Neutrophil (primary cell): ENCODE results near the gene AP2B1.

Source experiments
- H3K27ac ChIP-seq: fragments of 200-600 bp; sonication (generic); 2 replicates; pipeline ENCODE4 v1.5.1; 2016; ENCODE audit warnings: mild to moderate bottlenecking, moderate library complexity
- H3K27me3 ChIP-seq: fragments of 200-600 bp; sonication (generic); 2 replicates; pipeline ENCODE4 v1.6.0; 2016; ENCODE audit warnings: mild to moderate bottlenecking
- H3K36me3 ChIP-seq: fragments of 200-600 bp; sonication (generic); 2 replicates; pipeline ENCODE4 v1.5.1; 2017
- H3K4me1 ChIP-seq, 2 experiments: fragments of 200-600 bp in 1 of 2; sonication (generic) in 1 of 2; 1 replicate in 1 of 2; 2 replicates in 1 of 2; pipeline versions ENCODE4 v1.5.1 to v1.6.1; 2013 to 2016; ENCODE audit warnings: low read depth in 1 of 2, low read length in 1 of 2, mild to moderate bottlenecking in 1 of 2, moderate library complexity in 1 of 2; ENCODE audit not compliant: control insufficient read depth in 1 of 2, insufficient read depth in 1 of 2
- H3K4me3 ChIP-seq, 2 experiments: fragments of 200-600 bp in 1 of 2; sonication (generic) in 1 of 2; 1 replicate in 1 of 2; 2 replicates in 1 of 2; pipeline ENCODE4 v1.5.1; 2013 to 2016; ENCODE audit warnings: low read depth in 1 of 2, low read length in 1 of 2, mild to moderate bottlenecking in 1 of 2, moderate library complexity in 1 of 2
- H3K9me3 ChIP-seq: fragments of 200-600 bp; sonication (generic); 2 replicates; pipeline ENCODE4 v1.5.1; 2016
- TF ChIP-seq, protein P1 (sequence below): fragments of 200-600 bp; sonication (generic); IDR thresholded peaks from 2 replicates; pipeline ENCODE4 v1.5.1; 2016; ENCODE audit warnings: antibody characterized with exemption

Gene AP2B1

DNA sequence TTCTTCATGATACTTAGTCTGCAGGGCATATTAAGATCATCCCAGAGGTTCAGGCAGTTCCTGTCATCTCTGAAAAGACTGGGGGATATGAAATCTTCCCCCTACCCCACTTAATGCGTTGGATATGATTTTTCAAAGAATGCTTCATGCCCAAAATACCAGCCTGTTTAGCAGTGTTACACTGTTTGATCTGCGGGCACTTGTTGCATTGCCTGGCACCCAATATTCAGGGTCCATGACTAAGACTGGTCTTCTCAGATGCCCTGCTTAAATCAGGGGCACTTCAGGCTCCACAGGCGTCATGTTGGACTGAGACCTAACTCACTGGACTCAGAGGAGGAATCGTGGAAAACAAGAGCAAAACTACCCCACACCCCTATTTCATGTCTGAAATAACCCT lies 137.9 kb downstream of the AP2B1 start:
- H3K4me1 ChIP-seq: no peaks in the 10 kb centered on the region
- peaks cover 86% of the 10 kb centered on the region for H3K36me3 ChIP-seq
- no peak overlapping the region for H3K4me3 ChIP-seq
- no peak overlapping the region for H3K27ac ChIP-seq
- H3K27me3 ChIP-seq: peaks cover 8% of the 10 kb centered on the region
- no peaks in the 10 kb centered on the region for H3K9me3 ChIP-seq
- TF ChIP-seq, protein P1, sequence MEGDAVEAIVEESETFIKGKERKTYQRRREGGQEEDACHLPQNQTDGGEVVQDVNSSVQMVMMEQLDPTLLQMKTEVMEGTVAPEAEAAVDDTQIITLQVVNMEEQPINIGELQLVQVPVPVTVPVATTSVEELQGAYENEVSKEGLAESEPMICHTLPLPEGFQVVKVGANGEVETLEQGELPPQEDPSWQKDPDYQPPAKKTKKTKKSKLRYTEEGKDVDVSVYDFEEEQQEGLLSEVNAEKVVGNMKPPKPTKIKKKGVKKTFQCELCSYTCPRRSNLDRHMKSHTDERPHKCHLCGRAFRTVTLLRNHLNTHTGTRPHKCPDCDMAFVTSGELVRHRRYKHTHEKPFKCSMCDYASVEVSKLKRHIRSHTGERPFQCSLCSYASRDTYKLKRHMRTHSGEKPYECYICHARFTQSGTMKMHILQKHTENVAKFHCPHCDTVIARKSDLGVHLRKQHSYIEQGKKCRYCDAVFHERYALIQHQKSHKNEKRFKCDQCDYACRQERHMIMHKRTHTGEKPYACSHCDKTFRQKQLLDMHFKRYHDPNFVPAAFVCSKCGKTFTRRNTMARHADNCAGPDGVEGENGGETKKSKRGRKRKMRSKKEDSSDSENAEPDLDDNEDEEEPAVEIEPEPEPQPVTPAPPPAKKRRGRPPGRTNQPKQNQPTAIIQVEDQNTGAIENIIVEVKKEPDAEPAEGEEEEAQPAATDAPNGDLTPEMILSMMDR: no peak

- Histone ChIP-seq H3K9me3 (no peaks in the 10 kb centered on the region), H3K27ac (no peak overlapping the region), H3K27me3 (peaks cover 15% of the 10 kb centered on the region), H3K4me3 (no peak overlapping the region), H3K36me3 (peaks cover 82% of the 10 kb centered on the region), H3K4me1 (no peaks in the 10 kb centered on the region)
- TF ChIP-seq, protein P1: no peak
Observed at GRCh38 chr17:35725802-35726126, 138.6 kb downstream of the AP2B1 start.

GRCh38 chr17:35726127-35726952 lies 139.2 kb downstream of the AP2B1 start:
- peaks cover 21% of the 10 kb centered on the region for H3K27me3 ChIP-seq
- H3K9me3 ChIP-seq: no peaks in the 10 kb centered on the region
- H3K36me3 ChIP-seq: peaks cover 76% of the 10 kb centered on the region
- TF ChIP-seq, protein P1: no peak
- H3K4me1 ChIP-seq: peaks cover 0 to 2% of the 10 kb centered on the region in 2 experiments
- H3K4me3 ChIP-seq: no peak overlapping the region
- no peak overlapping the region for H3K27ac ChIP-seq

DNA sequence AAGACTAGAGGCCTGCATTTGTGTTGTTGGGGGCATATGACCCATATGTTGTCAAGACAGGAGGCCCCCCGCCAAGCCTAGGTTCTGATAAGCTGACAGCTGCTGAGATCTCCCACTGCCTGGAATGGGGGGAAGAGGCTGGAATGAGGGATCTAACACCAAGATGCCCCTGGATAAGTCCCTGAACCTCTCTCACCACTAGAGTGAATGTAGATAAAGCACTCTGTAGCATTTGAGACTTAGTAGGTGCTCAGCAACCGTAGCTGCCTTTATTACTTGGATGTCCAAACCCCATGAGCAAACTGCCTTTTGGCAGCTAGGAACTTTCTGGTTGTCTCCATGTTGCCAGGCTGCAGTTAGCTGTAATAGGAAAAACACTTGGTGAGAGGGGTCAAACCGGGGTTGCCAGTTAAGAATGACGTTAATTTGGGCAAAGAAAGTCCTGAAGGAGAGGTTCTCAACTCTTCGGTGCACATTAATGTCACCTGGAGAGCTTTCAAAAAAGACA lies 139.9 kb downstream of the AP2B1 start:
- peaks cover 0 to 6% of the 10 kb centered on the region in 2 experiments for H3K4me1 ChIP-seq
- no peak overlapping the region for H3K27ac ChIP-seq
- no peak overlapping the region for H3K4me3 ChIP-seq
- H3K9me3 ChIP-seq: no peaks in the 10 kb centered on the region
- H3K27me3 ChIP-seq: peaks cover 27% of the 10 kb centered on the region
- H3K36me3 ChIP-seq: peaks cover 71% of the 10 kb centered on the region
- TF ChIP-seq, protein P1: no peak

DNA sequence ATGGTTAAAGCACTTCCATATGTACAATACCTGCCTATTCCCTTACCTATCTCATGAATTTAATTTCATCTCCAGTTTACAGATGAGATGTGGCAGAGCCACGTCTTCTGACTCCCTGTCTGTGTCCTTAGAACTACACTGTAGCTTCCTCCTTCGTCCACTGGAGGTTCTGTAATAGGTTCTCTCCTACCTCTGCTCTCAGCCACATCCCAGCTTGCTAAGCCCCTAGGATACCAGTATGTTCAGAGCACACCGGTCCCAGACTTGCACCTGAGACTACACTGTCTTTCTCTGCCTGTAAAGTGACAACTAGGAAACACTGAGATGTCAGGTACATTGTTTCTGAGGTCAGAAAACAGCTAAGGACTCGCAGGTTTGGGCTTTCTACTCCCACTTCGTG lies 140.5 kb downstream of the AP2B1 start:
- TF ChIP-seq, protein P1: no peak
- H3K36me3 ChIP-seq: peaks cover 68% of the 10 kb centered on the region
- no peaks in the 10 kb centered on the region for H3K9me3 ChIP-seq
- H3K4me1 ChIP-seq: peaks cover 0 to 6% of the 10 kb centered on the region in 2 experiments
- no peak overlapping the region for H3K4me3 ChIP-seq
- no peak overlapping the region for H3K27ac ChIP-seq
- H3K27me3 ChIP-seq: peaks cover 34% of the 10 kb centered on the region
